GM18498 (cell line): ENCODE measurements around the gene MED26.

Source experiments
- ATAC-seq: cut with Tn5 transposase; IDR thresholded peaks from one replicate; pipeline ENCODE4 v1.9.1; 2021; ENCODE audit warnings: mild to moderate bottlenecking, moderate library complexity; ENCODE audit not compliant: unreplicated experiment

The MED26 gene

DNA sequence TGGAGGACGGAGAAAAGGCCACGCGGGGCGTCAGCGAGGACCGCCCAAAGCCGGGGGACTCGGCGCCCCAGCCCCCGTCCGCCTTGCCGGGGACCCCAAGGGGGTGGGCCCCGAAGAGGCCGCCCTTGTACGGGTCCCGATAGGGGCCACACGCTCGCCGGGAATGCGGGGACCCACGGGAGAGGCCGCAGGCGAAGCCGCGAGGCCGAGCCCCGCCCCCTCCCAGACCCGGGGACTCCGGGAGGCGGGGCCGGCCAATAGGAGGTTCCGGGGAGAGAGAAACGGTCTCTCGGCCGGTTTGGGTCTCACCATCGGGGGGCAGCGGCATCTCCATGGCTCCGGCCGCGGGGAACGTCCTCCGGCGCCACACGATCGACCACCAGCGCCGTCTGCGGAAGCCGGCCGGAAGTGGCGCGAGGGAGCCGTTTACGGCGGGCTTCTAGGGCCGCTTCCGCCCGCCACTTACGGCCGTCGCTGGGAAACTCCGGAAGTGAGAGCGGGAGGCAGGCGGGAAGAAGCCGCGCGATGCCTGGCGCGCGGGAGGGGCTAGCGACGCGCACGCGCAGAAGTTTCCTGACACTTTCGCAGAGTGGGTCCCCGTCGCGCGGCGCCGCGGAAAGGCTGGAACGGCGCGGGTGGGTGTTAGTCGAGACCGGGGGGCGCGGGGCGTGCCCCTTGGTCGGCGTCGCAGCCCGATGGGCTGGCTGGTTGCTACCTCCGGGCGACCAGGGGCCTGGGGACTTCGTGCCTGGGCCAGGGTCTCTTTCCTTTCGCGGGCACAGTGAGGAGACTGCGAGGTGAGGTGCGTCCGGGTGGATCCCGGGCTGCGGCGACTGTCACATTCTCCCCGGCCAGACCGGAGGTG, 85.7 kb downstream of the MED26 start, which contains the start of gene CHERP:
CHERP (minus strand) TSS at position 393 of the 865 bp plus-strand sequence; CDS start at position 334, 59 bp downstream.
- ATAC-seq, result peak; percentile 81

DNA sequence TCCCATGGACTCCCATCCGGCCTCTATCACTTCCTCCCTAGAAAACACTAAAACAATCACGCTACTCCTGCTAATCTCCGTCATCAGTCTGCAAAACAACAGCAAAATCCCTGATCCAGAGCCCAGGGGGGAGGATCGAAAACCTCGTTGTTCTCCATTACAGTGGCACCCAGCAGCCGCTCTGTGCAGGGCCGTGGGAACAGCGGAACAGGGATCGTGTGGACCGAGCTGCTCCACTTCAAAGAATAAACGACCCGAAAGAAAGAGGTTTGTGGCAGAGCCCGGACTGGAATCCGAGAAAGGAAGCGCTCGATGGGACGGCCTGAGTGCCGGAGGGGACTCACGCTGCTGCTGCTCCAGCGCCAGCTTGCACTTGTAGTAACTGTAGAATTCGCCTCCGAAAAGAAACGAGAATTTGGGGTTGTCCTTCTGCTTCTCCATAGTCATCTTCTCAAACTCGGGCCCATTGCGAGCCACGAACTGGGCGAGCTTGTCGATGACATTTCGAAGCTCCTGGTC, 86.4 kb downstream of the MED26 start:
- peak; percentile 3 for ATAC-seq

DNA sequence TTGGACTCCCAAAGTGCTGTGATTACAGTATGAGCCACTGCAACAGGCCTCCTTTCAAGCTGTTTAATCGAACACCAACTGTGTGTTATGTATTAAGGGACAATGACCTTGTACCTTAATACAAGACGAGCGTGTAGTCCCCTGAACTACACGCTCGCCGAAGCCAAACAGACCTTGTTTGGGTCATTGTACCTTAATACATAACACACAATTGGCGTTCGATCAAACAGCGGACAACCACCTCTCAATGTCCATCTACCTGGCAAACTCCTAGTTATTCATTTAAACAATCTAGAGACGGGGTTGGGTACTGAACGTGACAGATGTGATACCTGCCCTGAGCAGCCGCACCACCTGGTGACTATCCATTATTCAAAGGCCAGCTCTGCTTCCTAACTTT, 87.1 kb downstream of the MED26 start:
- ATAC-seq, result no peak

- no peak for ATAC-seq
Measured at GRCh38 chr19:16537111-16537510, 90.9 kb downstream of the MED26 start.

- no peak for ATAC-seq
Measured at GRCh38 chr19:16536130-16536529, 91.9 kb downstream of the MED26 start.

GRCh38 chr19:16535381-16535780, 92.6 kb downstream of the MED26 start:
- ATAC-seq, result no peak

DNA sequence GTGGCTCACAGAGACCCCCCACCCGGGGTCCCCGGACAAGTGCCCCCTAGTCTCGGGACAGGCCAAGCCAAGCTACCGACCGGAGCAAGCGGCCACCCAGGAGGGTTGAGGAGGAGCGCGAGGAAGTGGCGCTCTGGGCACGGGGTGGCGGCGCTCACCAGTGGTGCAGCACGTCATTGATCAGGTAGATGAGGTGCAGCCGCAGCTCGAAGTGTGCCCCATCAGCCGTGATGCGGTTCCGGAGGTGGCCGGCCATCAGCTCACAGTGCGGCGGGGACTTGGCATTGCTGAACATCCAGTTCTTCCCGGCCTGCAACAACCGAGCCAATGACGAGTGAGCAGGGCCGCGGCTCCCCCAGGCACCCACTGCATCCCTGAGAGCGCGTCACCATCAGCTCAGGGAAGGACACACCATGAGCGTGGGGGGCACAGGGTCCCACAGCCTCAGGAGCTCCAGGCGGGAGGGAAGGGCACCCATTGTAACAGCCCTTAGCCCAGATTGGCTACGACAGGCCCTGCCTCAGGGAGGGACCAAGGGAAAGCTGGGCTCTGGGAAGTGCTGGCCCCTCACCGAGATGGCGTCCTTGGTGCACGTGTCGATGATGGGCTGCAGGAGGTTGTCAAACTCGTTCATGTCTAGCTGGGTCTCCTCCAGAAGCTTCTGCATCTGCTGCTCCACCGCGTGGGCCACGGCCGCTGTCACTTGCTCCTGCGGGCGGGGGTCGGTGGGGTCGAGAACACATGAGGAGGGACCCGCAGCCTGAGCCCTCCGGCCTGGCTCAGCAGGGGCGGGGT, 95.4 kb downstream of the MED26 start:
- no peak for ATAC-seq

GRCh38 chr19:16531380-16531669, 96.7 kb downstream of the MED26 start:
- no peak for ATAC-seq

GRCh38 chr19:16530540-16531379, 97.2 kb downstream of the MED26 start:
- ATAC-seq, result no peak

DNA sequence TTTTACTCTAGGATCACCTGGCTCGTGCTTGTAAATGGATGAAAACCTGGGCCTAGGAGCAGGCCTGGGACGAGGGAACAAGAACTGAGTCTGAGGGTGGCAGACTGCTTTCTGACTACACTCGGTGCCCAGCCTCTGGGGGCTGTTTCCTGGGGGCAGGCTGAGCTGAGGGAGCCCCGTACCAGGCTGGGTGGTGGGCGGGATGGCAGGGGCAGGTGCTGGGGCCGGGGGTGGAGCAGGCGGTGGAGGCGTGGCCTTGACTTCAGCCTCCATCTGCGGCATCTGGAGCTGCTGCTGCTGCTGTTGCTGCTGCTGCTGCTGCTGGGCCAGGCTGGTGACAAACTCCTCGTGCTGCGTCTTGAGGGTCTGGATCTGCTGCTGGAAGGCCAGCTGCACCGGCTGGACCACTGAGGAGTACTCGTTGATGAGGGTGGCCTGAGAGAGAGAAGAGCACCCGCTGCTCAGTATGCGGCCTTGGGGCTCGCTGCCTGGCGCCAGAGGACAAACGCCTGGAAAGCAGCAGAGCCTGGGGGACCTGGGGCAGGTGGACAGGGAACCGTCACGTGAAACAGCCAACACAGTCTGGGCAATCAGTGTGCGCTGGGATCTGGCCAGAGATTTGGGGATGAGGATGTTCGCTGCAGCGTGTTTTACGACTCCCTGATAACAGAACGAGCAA, 98.4 kb downstream of the MED26 start:
- no peak for ATAC-seq

- no peak for ATAC-seq
Measured at GRCh38 chr19:16527971-16528521, 100.0 kb downstream of the MED26 start.

DNA sequence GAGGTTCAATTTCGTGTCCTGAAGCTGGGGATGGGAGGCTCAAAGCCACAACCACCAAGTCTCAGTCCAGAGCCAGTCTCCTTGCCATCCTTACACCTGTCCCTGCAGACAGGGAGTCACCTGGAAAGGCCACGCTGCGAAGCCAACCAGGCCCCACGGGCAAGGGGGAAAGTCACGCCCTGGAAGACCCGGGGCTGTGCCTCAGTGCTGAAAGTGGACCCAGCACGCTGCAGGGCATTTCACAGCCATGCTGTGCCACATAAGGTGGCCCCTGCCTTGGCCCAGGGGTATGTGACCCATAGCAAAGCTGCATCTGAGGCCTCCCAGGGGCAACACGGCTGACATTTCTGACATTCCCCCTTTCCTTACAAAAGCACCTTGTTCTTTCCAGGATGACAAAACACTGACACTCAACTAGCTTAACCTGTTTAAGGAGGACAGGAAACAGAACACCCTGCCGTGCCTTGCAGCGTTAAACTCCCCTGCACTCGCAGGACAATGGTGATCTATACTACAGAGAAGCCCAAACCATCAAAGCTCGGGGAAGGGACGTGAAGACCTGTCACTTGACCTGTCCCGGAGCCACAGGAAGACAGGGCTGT, 100.6 kb downstream of the MED26 start:
- no peak for ATAC-seq

DNA sequence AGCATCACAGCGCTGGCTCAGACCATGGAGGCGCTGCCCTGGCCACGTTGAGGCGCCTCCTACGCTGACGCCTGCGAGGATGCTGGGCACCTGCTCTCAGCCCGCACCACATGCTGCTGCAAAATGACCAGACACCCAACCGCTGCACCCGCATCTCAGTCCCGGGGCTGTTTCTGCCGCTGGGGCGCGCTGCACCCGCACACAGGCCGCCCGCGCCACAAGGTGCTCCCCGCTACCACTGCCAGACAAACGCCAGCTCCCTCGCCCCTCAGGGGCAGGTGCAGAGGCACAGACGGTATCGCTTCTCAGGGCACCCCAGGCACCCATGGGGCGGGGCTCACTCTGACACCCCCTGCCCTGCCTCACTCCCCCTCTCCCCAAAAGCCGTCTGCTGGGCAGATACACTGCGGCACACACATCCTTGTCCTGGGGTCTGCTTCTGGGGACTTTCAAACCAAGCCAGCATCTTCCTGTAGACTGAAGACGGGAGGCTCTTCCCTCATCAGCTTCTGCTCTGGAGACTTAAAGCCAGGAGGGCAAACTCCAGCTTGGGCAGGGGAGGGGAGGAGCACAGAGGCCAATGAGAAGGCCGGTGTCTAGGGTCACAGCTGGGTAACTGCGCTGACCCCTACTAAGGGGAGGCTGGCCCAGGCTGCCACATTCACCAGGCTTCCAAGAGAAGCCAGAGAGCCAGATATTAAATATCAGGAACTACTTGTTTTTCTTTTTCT, 102.1 kb downstream of the MED26 start:
- no peak for ATAC-seq

GRCh38 chr19:16524991-16525734, 102.8 kb downstream of the MED26 start:
- ATAC-seq, result no peak
